ENCODE results near the gene DTNBP1.

DNA sequence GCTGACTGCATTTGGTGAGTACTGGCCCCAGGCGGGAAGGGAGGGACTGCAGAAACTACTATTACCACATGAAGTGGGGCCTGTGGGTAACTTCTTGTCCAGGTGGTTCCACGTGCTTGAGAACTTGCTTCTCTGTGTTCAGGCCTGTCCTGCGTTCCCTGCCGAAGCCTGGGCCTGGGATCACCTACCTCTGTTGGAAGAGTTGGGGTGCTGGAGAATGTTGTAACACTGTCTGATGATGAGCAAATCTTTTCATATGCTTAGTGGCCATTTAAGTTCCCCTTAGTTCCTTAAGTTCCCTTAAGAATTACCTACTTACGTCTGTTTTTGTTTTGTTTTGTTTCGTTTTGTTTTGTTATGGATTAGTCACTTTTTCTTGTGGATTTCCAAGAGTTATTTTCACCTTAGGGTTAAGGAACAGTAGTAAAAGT lies 154.4 kb downstream of the DTNBP1 start:
- no peak for TF ChIP-seq POLR2AphosphoS5 (IDR thresholded peaks at IDR 0.05; ENCODE audit: low read depth, low read length)
- TF ChIP-seq SIN3A (IDR thresholded peaks at IDR 0.05; ENCODE audit: borderline replicate concordance, insufficient read depth, low read length), result no peak
- no peak for TF ChIP-seq TAF1 (IDR thresholded peaks at IDR 0.05; ENCODE audit: borderline replicate concordance, insufficient read depth, low read length)
- no peak for TF ChIP-seq REST (IDR thresholded peaks at IDR 0.05; ENCODE audit: insufficient read depth in 1 of 2, low read depth in 2 of 2, low read length in 2 of 2)
- TF ChIP-seq FOXP2 (optimal IDR thresholded peaks at IDR 0.05; ENCODE audit: borderline replicate concordance, extremely low read depth, extremely low read length, insufficient read depth), result no peak

All from PFSK-1 (cell line).